ENCODE measurements around the gene RAB40C. TPM values are rescaled to one million over a fixed set of nuclear protein-coding genes. Genes with fewer than 3 reads are reported as not detected.

Gene RAB40C
- total RNA-seq, 1 donor from 2014 or later = 20.9 TPM

Small RNAs within 50 kb of the gene (small RNA-seq; reads per million reads assigned to genes)
- gene MIR3176 (ENCODE audit: low replicate concordance) = 0.83 reads per million, percentile 69 among the genes with 10 or more reads in this experiment
- gene Z98883.1 (ENCODE audit: low replicate concordance) = not detected

Other genes starting within 250 kb of the RAB40C start
- 12.8 TPM for gene AXIN1, start 237.3 kb upstream of the RAB40C start, total RNA-seq
- gene MRPL28, start 219.5 kb upstream of the RAB40C start, total RNA-seq = 26.8 TPM
- 14.8 TPM for gene PGAP6, start 208.1 kb upstream of the RAB40C start, total RNA-seq
- 11.6 TPM for gene NME4, start 192.9 kb upstream of the RAB40C start, total RNA-seq
- gene DECR2, start 188.2 kb upstream of the RAB40C start, total RNA-seq = 7.9 TPM
- 29.0 TPM for gene RAB11FIP3, start 164.4 kb upstream of the RAB40C start, total RNA-seq
- 9.1 TPM for gene CAPN15, start 62.4 kb upstream of the RAB40C start, total RNA-seq
- gene PRR35, start 29.7 kb upstream of the RAB40C start, total RNA-seq = not detected
- gene NHLRC4, start 23.1 kb upstream of the RAB40C start, total RNA-seq = 0.25 TPM
- gene PIGQ, start 20.1 kb upstream of the RAB40C start, total RNA-seq = 22.1 TPM
- gene WFIKKN1, start 40.9 kb downstream of the RAB40C start, total RNA-seq = 0.74 TPM
- 23.1 TPM for gene METTL26, start 46.2 kb downstream of the RAB40C start, total RNA-seq
- 9.3 TPM for gene MCRIP2, start 51.8 kb downstream of the RAB40C start, total RNA-seq
- gene WDR90, start 59.3 kb downstream of the RAB40C start, total RNA-seq = 10.8 TPM
- 26.1 TPM for gene RHOT2, start 78.1 kb downstream of the RAB40C start, total RNA-seq
- gene RHBDL1, start 85.6 kb downstream of the RAB40C start, total RNA-seq = 1.7 TPM
- 37.9 TPM for gene STUB1, start 90.3 kb downstream of the RAB40C start, total RNA-seq
- gene JMJD8, start 94.3 kb downstream of the RAB40C start, total RNA-seq = 15.5 TPM
- 3.7 TPM for gene WDR24, start 100.3 kb downstream of the RAB40C start, total RNA-seq
- gene FBXL16, start 115.7 kb downstream of the RAB40C start, total RNA-seq = 9.3 TPM
- 6.9 TPM for gene METRN, start 125.1 kb downstream of the RAB40C start, total RNA-seq
- gene ANTKMT, start 131.1 kb downstream of the RAB40C start, total RNA-seq = 12.3 TPM
- 2.5 TPM for gene CCDC78, start 136.4 kb downstream of the RAB40C start, total RNA-seq
- gene HAGHL, start 137.0 kb downstream of the RAB40C start, total RNA-seq = 9.6 TPM
- gene CIAO3, start 150.9 kb downstream of the RAB40C start, total RNA-seq = 32.2 TPM
- not detected for gene MSLN, start 170.7 kb downstream of the RAB40C start, total RNA-seq
- 9.6 TPM for gene RPUSD1, start 198.3 kb downstream of the RAB40C start, total RNA-seq
- 9.8 TPM for gene CHTF18, start 198.6 kb downstream of the RAB40C start, total RNA-seq
- gene GNG13, start 210.7 kb downstream of the RAB40C start, total RNA-seq = not detected